Islet precursor cell (in vitro differentiated cells): ENCODE results near the gene OR1J1.
A peak's percentile ranks its signal among the peaks of the same experiment; 100 is the strongest.

Source experiments
- DNase-seq: peaks from one replicate; pipeline ENCODE4 v3.0.0-alpha.2; 2018

Gene OR1J1, protein sequence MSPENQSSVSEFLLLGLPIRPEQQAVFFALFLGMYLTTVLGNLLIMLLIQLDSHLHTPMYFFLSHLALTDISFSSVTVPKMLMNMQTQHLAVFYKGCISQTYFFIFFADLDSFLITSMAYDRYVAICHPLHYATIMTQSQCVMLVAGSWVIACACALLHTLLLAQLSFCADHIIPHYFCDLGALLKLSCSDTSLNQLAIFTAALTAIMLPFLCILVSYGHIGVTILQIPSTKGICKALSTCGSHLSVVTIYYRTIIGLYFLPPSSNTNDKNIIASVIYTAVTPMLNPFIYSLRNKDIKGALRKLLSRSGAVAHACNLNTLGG

DNA sequence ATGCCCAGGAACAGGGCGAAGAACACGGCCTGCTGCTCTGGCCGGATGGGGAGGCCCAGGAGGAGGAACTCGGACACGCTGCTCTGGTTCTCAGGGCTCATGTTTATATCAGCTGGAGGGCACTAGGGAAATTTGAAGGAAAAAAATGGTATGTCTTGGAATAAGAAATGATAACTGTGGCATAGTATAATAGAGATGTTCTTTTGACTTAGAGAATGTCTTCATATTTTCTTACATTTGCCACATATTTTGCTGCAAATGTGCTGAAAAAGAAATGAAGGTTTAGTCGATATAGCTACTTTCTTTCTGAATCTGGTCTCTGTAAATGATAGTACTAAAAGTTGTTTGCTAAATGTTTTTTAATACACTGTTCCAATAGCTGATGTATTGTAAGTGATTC, at the start of gene OR1J1:
Gene OR1J1, minus strand, starts transcription at position 101 of the 400 bp plus-strand sequence. Its CDS starts 0 bp downstream, at position 101.
- no peak for DNase-seq

DNA sequence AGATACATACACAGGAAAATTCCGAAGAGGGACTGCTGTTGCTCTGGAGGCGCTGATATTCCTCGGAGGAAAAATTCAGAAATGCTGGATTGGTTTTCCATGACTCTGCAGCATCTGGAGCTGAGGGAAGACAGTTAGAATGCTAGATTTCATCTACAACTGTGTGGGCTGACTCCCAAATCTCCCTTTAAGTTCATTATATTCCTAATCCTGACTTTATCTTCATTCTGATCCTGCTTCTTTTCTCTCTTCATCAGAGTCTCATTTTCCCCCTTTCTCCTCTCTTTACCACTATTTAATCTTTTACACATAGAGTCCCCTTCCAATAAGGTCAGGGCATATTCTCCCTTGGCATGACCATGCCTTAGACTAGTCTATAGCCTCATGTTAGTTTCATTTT, 49.5 kb upstream of the OR1J1 start, which contains the start of gene OR1N1:
Gene OR1N1, minus strand, starts transcription at position 101 of the 400 bp plus-strand sequence. Its CDS starts 0 bp downstream, at position 101.
- DNase-seq: no peak

DNA sequence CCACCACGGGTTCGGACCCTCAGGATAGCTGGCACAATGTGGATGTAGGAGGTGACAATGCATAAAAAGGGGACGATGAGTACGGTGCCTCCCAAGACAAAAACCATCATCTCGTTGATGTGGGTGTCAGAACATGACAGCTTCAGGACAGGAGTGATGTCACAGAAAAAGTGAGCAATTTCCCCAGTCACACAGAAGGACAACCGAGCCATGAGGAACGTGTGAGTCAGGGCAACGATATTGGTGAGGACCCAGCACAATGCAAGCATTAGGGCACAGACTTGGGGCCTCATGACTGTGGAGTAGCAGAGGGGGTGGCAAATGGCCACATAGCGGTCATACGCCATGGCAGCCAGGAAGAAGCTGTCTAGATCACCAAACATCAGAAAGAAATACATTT, 48.9 kb upstream of the OR1J1 start:
- no peak for DNase-seq

DNA sequence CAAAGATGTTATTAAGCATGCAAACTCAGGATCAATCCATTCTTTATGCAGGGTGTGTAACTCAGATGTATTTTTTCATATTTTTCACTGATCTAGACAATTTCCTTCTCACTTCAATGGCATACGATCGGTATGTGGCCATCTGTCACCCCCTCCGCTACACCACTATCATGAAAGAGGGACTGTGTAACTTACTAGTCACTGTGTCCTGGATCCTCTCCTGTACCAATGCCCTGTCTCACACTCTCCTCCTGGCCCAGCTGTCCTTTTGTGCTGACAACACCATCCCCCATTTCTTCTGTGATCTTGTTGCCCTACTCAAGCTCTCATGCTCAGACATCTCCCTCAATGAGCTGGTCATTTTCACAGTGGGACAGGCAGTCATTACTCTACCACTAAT, 41.6 kb upstream of the OR1J1 start:
- no peak for DNase-seq

DNA sequence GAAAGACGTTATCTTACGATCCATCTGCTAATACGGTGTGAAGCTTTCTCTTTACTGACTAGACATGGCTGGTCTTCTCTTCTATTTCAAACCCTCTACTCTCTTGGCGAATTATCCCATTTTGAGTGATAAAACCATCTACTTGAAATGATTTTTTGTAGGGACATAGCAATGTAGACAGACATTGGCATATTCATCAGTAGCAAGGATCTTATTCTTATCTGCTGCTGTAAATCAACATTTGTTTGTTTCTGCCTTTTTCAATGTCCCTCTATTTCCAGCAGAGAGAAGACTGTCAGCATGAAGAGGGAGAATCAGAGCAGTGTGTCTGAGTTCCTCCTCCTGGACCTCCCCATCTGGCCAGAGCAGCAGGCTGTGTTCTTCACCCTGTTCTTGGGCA, 41.1 kb upstream of the OR1J1 start, which contains the start of gene OR1J4:
Gene OR1J4, plus strand, starts transcription at position 301 of the 400 bp plus-strand sequence. Its CDS starts 0 bp downstream, at position 301.
- DNase-seq: no peak

DNA sequence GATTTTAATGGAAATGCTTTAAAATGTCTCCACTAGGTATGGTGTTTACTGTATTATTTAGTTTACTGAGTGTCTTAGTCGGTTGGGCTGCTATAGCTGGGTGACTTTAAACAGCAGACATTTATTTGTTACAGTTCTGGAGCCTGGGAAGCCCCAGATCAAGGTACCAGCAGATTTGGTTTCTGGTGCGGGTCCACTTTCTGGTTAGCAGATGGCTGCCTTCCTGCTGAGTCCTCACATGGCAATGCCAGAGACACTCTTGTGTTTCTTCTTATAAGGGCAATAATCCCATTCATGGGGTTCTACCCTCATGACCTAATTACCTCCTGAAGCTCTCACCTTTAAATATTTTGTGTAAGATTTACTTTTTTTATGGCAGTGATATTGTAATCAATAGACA, 40.5 kb upstream of the OR1J1 start:
- DNase-seq: no peak

DNA sequence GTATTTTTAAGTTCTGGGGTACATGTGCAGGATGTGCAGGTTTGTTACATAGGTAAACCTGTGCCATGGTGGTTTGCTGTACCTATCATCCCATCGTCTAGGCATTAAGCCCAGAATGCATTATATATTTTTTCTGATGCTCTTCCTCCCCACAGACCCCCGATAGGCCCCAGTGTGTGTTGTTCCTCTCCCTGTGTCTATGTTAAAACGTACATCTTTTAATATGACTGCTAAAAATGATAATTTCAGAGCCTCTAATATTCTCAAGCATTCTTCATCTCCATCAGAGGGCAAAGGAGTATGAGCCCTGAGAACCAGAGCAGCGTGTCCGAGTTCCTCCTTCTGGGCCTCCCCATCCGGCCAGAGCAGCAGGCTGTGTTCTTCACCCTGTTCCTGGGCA, 32.8 kb upstream of the OR1J1 start, which contains the start of gene OR1J2:
Gene OR1J2, plus strand, starts transcription at position 301 of the 400 bp plus-strand sequence. Its CDS starts 0 bp downstream, at position 301.
- DNase-seq: no peak

DNA sequence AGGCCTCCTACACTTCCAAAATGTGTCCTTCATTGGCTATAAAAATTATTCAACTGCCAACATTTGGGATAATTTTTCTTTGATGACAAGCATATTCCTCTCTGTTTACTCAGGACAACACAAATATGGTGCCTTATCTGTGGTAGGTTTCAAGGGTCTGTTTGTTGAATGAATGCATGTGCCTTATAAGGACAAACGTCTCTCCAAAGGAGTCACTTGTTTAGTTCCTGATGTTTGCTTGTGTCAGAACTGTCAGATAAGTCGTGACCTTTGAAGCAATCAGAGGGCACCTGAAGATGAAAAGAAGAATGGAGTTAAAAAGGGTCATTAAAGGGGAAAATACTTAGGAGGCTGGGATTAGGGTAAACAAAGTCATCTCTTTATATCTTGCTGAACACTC, 29.2 kb upstream of the OR1J1 start:
- DNase-seq: no peak

DNA sequence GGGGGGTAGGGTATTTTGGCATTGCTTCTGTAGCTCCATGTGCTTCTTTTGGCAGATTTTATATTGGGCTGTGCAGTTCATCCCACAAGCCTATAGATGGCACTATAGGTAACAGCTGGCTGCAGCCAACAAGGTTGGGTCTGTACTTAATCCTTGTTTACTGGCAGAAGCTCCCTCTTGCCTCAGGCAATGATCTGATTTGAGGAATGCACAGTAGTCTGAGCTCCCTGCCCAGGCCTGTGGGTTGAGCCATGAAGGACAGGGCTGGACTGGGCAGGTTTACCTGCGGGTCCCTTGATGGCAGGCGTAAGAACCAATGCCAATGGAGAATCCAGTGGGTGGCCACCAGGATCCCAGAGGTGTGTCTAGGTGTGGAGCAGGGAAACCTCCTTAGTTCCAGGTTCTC, 21.2 kb upstream of the OR1J1 start:
- DNase-seq: peak; percentile 94

DNA sequence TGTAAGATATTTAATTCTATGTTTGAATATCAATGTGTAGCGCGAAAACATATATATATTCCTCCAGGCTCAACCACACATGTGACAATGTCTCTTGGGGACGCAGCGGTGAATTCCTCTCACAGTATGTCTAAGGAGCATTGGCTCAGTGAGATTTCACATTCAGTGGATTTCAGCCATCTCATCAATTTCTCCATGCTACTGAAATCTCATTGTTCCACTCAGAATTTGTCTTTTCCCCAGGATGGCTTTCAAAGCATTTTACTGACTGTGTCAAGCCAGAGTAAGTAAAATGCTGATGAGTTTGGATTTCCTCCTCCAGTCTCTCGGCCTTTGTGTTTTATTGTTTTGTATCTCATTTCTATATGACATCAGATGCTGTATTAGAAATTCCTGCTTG, 1.3 kb upstream of the OR1J1 start:
- no peak for DNase-seq

DNA sequence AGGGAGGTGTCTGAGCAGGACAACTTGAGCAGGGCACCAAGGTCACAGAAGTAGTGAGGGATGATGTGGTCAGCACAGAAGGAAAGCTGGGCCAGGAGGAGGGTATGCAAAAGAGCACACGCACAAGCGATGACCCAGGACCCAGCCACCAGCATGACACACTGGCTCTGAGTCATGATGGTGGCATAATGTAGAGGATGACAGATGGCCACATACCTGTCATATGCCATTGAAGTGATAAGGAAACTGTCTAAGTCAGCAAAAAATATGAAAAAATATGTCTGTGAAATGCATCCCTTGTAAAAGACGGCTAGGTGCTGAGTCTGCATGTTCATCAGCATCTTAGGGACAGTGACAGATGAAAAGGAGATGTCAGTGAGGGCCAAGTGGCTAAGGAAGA, 380 bp downstream of the OR1J1 start:
- no peak for DNase-seq

DNA sequence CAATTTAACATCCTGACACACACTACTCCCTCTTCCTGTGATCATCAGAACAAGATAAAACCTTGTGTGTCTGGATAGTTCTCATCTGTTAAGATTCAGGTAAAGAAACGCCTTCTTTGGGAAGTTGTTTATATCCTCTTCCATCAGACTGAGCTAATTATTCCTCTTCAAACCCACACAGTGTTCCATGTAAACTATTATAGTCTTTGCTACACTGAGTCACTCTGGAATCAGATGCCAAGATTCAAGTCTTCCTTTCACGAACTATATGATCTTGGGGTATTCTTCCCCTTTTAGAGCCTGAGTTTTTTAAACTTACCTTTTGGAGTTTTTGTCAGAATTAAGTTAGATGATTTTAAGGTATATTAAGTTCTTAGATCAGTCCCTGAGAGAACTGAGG, 2.0 kb downstream of the OR1J1 start:
- no peak for DNase-seq

DNA sequence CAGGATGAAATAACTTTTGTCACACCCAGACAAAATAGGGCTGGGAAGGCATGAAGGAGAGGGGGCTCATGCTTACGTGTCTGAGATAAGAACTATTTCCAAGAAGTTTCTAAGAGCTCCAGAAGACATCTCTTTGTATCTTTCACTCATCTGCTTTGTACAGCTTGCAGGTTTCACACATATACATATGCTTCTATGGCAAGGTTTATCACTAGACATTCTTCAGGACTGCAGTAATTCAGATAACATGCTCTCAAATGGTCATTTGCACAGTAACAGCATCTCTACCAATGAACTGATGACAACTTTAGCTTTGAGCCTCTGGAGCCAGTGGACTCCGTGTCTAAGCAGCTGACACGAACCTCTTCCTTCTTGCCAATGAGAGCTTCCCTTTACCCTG, 3.2 kb downstream of the OR1J1 start:
- DNase-seq: no peak

DNA sequence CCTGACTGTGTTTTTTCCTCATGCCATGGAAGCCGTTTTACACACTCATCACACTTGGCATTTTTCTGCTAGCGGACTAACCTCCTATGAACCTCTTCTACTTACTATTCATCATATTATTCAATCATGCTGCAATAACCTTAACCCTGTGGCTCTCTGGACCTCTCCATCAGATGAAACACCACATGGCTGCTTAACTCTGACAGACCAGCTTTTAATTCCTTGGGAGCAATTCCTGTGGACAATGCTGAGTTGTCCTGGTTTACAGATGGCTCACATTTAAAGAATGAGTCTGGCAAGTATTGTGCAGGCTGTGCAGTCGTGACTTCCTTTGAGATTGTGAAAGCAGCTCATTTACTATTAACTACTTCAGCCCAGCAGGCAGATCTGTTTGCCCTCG, 9.0 kb downstream of the OR1J1 start:
- no peak for DNase-seq

DNA sequence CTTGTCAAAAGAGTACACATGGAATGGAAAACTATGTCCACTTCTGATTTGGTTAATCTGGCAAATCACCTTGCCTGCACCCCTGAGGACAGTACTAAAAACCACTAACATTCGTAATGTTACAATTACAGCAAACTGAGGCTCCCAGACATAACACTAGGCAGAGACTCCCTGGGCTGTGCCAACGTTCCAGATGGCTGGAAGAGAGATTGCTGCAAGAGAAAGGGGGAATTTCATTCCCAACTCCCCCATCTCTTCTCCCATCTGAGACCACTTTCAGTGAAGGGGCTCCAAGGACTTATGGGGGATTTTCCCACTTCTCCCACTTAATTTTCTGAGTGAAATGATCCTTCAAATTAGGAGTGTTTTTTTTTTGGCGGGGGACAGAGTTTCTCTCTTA, 11.3 kb downstream of the OR1J1 start:
- DNase-seq: no peak

DNA sequence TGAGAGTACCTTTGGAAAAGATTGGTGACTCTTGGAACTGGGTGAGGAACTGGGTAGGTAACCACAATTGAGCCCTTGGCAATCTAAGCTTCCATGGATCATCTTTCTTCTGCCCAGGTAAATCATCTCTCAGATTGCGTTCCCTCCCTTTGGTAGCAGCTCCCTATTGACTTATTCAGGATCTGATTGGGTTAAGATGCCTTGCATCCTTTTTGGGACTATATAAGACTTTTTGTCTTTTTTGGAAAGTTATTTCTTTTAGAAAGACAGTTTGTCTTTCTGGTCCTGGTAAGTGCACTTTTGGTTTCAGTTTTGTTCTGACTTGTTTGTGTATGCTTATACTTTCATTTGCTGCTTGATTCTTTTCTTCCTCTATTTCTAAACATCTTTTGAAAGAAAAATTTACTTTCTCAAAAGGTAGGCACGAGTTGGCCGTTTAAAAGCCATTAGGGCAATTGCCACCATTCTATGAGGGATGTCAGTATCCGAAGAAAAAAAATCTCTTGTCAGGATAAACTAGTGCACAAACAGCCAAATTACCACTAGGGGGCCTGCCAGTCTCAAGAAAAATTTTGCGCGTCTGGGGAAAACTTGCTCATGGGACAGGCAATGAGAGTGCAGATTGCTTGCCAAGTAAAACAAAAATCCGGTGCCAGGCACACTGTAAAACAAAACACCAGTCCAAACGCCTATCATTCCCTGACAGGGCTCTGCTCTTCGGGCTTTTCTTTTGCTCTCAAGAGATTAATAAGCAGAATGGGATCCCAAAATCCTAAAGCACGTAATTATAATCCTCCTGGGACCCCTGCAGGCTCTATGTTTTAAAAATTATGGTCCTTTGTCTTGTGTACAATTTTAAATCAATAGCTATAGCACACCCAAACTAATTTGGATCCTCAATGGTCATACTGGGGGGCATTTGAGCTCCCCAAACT, 12.8 kb downstream of the OR1J1 start:
- DNase-seq: peak; percentile 79

DNA sequence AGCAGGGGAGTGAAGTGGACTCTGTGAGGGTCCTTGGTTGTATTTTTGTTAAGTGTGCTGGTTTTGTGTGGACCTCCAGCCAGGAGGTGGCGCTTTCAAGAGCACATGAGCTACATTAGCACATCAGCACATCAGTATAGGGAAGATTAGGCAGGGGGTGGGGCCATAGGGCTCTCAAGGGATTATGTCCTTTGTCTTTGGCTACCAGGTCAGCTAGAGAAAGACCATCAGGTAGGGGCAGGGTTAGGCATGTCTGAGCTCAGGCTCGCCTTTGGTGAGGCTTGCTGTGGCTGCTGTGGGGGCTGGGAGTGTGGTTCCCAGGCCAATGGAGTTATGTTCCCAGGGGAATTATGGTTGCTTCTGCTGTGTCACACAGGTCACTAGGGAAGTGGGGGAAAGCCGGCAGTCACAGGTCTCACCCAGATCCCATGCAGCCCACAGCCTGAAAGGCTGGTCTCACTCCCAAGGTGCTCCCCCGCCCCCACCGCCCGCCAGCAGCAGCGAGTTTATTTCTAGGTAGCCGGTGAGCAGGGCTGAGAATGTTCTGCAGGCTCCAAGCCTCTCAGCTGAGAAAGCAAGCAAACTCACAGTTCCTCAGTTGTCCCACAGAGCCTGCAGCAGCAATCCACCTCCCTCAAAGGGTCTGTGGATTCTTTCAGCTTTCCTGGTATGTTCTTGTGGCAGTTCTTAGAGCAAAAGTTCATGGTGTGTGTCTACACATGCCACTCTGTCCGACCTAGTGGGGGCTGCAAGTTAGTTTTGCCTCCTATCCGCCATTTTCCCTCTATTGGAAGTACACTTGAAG, 13.7 kb downstream of the OR1J1 start:
- DNase-seq: no peak

DNA sequence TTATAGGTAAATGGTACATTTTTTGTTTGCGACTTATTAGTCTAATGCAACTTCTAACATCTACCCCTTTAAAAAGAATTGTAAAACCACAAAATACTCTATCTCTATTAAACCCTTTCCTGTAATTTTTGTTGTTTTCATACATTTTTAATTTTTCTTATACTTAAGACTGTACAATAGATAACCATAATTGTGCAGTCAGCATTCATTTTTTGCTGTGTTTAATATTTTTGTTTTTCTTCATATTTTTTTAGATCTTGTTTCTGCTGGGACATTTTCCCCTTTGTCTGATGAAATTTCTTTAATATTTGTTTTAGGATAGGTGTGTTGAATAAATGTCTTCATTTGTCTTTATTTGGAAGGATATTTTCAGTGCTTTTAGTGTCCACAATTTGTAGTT, 19.9 kb downstream of the OR1J1 start:
- no peak for DNase-seq

DNA sequence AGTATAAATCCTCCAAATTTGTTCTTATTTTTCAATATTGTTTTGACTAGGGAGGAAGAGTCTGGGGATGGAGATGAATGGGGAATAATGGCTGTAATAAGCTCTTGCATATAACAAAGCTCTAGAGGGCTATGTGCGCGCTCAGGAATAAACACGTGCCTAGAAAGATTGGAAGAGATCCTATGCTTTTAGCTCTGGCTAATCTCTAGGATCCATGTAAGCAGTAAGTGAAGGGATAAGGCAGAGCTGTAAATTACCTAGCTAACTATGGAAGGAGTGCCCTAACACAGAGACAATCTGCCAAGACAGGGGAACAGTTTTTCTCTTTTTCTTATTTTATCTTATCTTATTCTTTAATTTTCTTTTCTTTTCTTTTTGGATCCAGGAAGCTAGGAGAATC, 21.6 kb downstream of the OR1J1 start:
- no peak for DNase-seq

DNA sequence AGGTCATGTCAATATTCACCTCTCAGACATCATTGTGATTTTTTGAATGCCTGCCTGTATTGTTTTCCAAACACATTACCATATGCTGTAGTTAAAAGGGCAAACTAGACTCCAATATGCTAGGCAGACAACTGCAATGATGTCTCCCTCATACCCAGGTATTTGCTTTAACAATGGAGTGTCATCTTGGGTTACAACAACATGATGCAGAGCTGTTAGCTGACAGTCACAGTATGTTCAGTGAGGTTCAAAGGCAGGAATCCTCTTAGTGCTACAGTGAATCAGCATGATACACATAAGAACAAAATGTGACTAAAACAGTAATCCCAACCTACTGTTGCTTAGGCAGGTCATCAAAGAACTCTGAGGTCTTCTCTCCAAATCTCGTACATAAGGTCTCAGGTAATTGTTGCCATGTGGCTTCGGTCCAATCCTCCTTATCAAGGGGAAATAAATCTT, 24.0 kb downstream of the OR1J1 start:
- no peak for DNase-seq

DNA sequence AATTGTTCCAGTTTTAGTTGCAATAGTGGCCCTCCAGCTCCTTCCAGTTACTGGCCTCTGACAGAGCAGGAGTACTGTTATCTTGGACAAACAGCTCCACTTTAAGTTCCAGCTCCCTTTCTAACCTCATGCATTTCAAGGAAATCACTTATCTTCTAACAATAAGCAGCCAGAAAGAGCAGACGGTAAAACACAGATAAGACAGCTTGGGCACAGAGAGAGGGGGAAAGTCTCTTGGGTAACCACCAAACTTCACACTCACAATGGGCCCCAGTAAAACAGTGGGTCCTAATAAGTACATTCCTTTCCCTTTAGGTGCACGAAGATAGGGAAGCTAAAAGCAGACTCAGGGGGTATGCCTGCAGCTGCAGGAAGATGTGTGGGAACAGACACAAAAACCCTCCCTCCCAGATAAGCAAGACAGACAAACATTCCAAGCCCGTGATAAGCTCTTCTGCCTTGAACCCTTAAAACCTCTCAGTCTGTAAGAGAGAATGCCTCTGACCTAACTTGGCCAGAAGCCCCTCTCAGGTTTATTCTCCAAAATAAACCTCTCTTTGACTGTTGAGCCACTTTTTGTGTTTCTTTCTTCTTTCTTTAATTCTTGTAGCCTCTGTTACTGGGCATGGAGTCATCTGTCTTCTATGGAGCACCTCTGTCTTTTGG, 30.8 kb downstream of the OR1J1 start:
- no peak for DNase-seq

DNA sequence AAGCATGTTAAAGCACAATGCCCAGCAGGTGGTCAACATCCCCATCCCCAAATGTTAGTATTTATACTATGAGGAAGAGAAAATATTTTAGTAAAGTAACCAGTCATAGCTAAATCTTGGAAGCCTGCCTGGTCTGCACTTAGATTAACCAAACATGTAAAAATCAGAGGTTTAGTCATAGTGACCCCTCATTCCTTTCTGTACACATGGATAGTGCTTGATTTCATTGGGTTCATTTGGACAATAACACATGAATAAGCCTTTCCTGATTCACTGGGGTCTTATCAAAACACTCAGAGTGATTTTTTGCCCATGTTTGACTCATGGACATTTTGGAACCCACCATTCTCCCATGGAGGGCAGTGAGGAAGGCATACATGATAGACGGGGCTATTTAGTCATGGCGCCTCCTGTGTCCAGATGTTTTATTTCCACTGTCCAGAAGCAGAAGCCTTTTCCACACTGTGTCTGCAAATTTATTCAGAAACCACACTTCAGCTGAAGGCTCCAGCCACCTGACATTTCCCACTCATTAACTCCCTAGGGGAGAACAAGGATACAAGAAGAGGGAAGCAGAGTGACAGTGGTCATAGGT, 32.5 kb downstream of the OR1J1 start:
- no peak for DNase-seq
